GM12892 (cell line): Measurements from ENCODE around the gene RIF1.

ENCODE experiments used
- POLR2A ChIP-seq: IDR thresholded peaks from 2 replicates; pipeline ENCODE4 v1.6.1; 2011; ENCODE audit warnings: low read depth, low read length, control low read depth
- POLR2AphosphoS5 ChIP-seq: IDR thresholded peaks from 2 replicates; pipeline ENCODE4 v1.6.1; 2011; ENCODE audit warnings: low read depth, low read length, control low read depth
- TAF1 ChIP-seq: IDR thresholded peaks from 2 replicates; pipeline ENCODE4 v1.6.1; 2011; ENCODE audit warnings: low read depth, mild to moderate bottlenecking, control low read depth, low read length, borderline replicate concordance

DNA sequence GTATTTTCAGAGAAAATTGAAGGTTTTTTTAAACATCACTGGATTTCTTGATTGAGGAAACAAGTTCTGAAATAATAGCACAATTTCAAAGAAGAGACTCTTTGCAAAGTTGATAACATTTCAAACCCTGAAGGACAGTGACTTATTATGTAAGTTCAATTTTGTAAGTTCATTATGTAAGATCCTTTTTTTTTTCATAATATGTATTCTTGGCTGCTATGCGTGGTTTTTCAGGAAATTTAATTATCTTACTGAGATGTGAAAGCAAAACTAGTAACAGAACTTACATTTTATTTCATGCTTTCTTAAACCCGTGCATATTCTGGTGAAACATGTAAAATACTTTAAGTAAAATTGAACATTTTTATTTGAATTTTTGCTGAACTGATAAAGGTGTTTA, 65.4 kb downstream of the RIF1 start:
- no peak for TF ChIP-seq POLR2A
- TF ChIP-seq TAF1, result no peak
- no peak for TF ChIP-seq POLR2AphosphoS5
